Urinary bladder (tissue), 4 donors: Measurements from ENCODE around the gene ASPHD1. TPM values are rescaled to one million over a fixed set of nuclear protein-coding genes. Genes with fewer than 3 reads are reported as not detected.

Experiments used
- DNase-seq: peaks from one replicate; pipeline ENCODE4 v3.0.0-alpha.2; 2015; ENCODE audit errors: extremely low spot score
- H3K27ac ChIP-seq: one replicate; pipeline ENCODE4 v1.5.1; 2013; ENCODE audit warnings: low read depth, mild to moderate bottlenecking, moderate library complexity
- H3K36me3 ChIP-seq: one replicate; pipeline ENCODE4 v1.6.1; 2013; ENCODE audit warnings: mild to moderate bottlenecking, moderate library complexity; ENCODE audit not compliant: insufficient read depth
- H3K4me1 ChIP-seq: one replicate; pipeline ENCODE4 v1.6.1; 2013; ENCODE audit warnings: mild to moderate bottlenecking, moderate library complexity; ENCODE audit not compliant: insufficient read depth
- H3K4me3 ChIP-seq: one replicate; pipeline ENCODE4 v1.5.1; 2013; ENCODE audit warnings: low read depth, low read length
- WGBS: extraction: QIAGEN DNeasy Blood & Tissue Kit; methylation state at CpG from one replicate; pipeline ENCODE4 v1.1.7; 2013; 5-methylcytosine and 5-hydroxymethylcytosine counted together
- polyA plus RNA-seq: library from polyadenylated mRNA; stranded (reverse); fragments of 200-250 nt; gene quantifications from one replicate; pipeline ENCODE4 v1.2.3, GENCODE V29; 2013
- total RNA-seq: library from RNA; depleted of rRNA; stranded (reverse); fragments of >200 nt; gene quantifications from one replicate; pipeline ENCODE4 v1.2.3, GENCODE V29; 2014
- donor health status: healthy with polysubstance abuse.
- donor health status: healthy.

Gene ASPHD1, protein sequence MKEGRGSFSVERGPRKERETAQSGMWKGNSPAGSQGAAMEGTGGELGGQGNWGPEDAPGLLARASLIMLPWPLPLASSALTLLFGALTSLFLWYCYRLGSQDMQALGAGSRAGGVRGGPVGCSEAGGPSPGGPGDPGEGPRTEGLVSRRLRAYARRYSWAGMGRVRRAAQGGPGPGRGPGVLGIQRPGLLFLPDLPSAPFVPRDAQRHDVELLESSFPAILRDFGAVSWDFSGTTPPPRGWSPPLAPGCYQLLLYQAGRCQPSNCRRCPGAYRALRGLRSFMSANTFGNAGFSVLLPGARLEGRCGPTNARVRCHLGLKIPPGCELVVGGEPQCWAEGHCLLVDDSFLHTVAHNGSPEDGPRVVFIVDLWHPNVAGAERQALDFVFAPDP
- 0.16 TPM for total RNA-seq
- polyA plus RNA-seq: 1.1 TPM

DNA sequence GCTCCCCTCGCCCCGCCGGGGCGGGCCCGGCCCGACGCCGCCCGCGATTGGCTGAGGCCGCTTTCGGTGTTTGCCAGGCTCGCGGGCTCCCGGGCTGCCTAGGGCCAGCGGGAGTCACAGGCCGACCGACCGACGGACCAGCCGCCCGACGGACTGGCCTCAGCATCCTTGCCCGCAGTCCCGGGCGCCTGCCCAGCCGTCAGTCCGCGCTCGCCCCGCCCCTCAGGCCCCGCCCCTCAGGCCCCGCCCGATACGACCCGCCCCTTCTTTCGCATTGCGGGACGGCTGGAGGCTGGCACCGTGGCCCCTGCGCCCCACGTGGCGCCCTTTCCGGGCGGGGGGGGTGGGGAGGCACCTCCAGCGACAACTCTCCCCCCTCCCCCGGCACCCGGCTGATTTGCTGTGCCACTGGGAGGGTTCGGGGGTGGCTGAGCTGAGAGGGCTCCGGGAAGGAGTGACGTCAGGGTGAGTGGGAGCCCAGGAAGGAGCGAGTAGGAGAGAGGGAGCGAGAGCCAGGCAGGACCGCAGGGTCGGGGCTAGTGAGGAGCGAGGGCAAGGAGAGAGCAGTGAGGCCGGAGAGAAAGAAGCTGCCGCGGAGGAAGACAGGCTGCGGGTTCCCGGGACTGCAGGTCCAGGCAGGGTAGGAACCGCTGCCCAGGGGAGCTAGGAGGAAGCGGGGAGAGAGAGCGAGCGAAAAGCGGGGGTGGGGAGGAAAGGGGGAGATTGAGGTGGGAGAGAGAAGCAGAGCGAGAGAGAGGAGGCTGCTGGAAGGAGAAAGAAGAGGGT, at the start of gene ASPHD1:
TSS of gene ASPHD1 (plus strand) at position 387 of the 786 bp plus-strand sequence. CDS start 484 bp downstream, outside the sequence.
- Histone ChIP-seq H3K4me3 (peak within 1 kb of the TSS; percentile 55), H3K27ac (no peak within 1 kb of the TSS), H3K4me1 (no peaks in the 10 kb centered on the region), H3K36me3 (no peaks in the 10 kb centered on the region)
- no peak for DNase-seq
- 1% methylated on average over 67 of the region's 67 CpGs for WGBS

DNA sequence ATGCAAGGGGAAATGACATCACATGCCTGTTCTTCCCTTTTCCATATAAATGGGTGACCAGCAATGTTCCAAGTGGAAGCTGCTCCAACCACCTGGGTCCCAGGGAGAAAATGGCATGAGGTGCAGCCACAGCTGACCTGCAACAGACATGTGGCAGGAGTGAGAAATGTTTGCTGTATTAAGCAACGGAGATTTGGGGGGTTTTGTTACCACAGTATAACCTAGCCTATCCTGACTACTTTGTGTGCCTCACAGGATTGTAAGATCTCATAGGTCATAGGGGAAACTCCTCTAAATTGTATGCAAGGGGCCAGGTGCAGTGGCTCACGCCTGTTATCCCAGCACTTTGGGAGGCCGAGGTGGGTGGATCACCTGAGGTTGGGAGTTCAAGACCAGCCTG, 49.3 kb upstream of the ASPHD1 start:
- H3K4me3 ChIP-seq: no peak overlapping the region
- WGBS: 92% methylated on average over 3 of the region's 3 CpGs
- H3K36me3 ChIP-seq: peaks cover 6% of the 10 kb centered on the region
- no peak overlapping the region for H3K27ac ChIP-seq
- DNase-seq: no peak
- no peaks in the 10 kb centered on the region for H3K4me1 ChIP-seq

DNA sequence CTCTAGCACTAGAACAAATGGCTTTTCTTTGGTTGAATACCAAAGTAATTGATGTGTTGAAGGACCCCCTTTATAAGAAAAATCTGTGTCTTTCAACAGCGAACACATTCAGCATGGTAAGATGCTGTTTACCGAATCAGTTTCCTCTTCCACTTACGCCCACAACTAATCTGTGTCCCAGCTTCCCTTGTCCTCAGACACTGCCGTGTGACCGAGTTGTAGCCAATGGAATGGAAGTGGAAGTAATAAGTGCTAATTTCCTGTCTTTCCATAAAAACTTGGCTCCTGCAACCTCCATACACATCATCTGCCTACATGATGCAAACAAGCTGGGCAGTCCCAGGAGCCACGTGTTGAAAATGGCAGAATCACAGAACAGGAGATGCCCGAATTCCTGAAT, 47.6 kb upstream of the ASPHD1 start:
- 38% methylated on average over 7 of the region's 7 CpGs for whole genome bisulfite sequencing
- DNase-seq: no peak
- H3K4me3 ChIP-seq: no peak overlapping the region
- no peak overlapping the region for H3K27ac ChIP-seq
- H3K4me1 ChIP-seq: no peaks in the 10 kb centered on the region
- peaks cover under 1% of the 10 kb centered on the region for H3K36me3 ChIP-seq

DNA sequence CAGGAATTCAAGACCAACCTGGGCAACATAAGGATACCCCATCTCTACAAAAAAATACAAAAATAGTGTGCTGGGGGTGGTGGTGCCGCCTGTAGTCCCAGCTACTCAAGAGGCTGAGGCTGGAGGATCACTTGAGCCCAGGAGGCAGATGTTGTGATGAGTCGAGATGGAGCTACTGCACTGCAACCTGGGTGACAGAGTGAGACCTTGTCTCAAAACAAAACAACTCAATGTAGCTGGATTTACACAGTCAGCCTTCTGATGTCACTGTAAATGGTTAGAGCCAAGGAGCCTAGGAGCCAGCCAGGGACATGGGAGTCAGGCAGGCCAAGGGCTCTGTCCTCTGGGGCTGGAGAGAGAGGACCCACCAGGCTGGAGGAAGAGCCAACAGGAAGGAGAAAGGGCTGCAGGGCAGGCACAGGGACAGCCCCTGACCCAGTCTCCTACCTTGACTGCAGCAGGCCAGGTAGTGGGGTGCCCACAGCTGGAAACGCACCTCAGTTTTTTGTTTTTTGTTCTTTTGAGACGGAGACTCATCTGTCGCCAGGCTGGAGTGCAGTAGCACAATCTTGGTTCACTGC, 45.7 kb upstream of the ASPHD1 start:
- DNase-seq: no peak
- 92% methylated on average over 5 of the region's 5 CpGs for WGBS
- no peak overlapping the region for H3K4me3 ChIP-seq

DNA sequence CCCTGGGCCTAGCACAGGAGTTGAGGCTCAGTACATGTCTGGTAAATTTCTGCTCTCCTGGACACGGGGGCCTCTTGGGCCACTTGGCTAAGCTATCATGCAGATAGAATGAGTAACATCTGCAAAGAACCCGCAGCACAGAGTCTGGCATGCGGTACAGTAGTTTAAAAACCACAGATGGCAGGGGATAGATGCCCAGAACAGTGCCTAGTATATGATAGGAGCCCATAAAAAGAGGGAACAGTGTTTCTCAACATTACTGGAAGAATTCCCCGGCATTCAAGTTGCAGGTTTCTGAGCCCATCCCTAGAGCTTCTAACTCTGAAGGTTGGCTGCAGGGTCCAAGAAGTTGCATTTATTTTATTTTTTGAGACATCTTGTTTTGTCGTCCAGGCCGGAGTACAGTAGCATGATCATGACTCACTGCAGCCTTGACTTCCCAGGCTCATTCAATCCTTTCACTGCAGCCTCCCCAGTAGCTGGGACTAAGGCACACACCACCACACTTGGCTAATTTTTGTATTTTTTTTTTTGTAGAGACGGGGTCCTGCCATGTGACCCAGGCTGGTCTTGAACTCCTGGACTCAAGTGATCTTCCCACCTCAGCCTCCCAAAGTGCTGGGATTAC, 43.0 kb upstream of the ASPHD1 start:
- peaks cover 3% of the 10 kb centered on the region for H3K4me1 ChIP-seq
- H3K4me3 ChIP-seq: no peak overlapping the region
- H3K27ac ChIP-seq: no peak overlapping the region
- no peak for DNase-seq
- WGBS: 65% methylated on average over 7 of the region's 7 CpGs
- peaks cover 3% of the 10 kb centered on the region for H3K36me3 ChIP-seq

More for the DNA sequence above, 45.7 kb upstream of the ASPHD1 start:
- H3K36me3 ChIP-seq: peaks cover 3% of the 10 kb centered on the region
- H3K27ac ChIP-seq: no peak overlapping the region
- H3K4me1 ChIP-seq: no peaks in the 10 kb centered on the region

DNA sequence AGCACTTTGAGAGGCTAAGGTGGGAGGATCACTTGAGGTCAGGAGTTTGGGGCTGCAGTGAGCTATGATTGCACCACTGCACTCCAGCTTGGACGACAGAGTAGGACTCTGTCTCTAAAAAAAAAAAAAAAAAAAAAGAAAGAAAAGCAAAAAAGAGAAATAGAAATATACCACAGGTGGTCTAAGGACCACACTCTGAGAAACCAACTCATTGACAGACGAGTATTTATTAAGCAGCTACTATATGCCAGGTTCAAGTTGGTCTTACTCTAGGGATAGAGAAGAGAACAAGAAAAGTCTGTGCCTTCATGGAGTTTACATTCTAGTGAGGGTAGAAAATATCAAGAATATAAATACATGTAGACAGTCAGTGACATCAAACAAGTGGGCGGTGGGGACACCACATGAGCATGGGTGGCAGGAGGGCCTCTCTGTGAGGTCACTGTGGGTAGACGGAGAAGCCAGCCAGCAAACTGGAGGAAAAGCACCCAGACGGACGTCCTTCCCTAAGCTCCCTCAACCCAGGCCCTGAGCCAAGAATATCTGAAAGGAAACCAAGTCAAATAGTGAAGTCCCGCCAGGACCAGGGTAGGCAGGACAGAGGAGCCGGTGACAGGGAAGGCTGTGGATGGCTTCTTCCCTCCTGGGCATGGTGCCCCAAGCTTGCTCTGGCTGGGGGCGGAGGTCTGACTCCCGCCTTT, 42.0 kb upstream of the ASPHD1 start:
- 75% methylated on average over 10 of the region's 10 CpGs for WGBS
- no peak overlapping the region for H3K4me3 ChIP-seq
- peaks cover 3% of the 10 kb centered on the region for H3K4me1 ChIP-seq
- no peak for DNase-seq
- H3K36me3 ChIP-seq: peaks cover 3% of the 10 kb centered on the region
- H3K27ac ChIP-seq: no peak overlapping the region

DNA sequence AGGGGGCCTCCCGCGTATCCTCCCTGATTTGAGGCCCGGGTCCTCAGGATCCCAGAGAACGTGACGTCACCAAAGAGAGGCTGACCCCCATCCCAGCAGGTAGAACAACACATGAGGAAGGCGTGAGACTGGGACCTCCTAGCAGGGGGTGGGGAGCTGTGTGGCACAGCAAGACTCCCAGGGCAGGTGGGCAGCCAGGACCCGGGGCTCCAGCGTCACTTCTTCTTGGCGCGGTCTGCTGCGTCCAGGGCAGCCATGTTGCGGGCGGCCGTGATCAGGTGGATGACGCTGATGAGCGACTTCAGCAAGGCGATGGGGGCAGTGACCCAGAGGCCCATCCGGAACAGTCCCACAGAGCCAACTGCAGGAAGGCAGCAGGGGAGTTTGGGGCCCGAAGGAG, 41.3 kb upstream of the ASPHD1 start:
- peaks cover 3% of the 10 kb centered on the region for H3K4me1 ChIP-seq
- WGBS: 92% methylated on average over 19 of the region's 19 CpGs
- no peak overlapping the region for H3K27ac ChIP-seq

DNA sequence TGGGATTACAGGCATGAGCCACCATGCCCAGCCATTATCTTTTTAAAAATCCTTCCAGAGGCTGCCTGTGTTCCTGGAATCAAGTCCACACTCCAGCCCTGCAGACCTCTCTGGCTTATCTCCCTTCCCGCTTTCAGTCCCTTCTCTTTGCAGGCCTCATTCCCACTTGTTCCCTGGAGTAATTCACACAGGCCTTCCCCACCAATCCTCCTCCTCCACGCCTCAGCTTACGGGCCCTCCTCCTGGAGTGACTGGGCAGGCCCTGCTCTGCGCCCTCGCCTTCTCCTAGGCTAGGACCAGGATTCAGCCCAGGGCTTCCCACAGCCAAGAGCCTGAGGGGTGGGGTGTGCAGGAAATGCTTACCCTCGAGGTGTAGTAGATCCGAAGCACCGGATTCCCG, 40.1 kb upstream of the ASPHD1 start:
- H3K4me3 ChIP-seq: no peak overlapping the region
- peaks cover 3% of the 10 kb centered on the region for H3K36me3 ChIP-seq
- 88% methylated on average over 9 of the region's 9 CpGs for WGBS
- H3K27ac ChIP-seq: no peak overlapping the region
- peaks cover 3% of the 10 kb centered on the region for H3K4me1 ChIP-seq
- DNase-seq: no peak

More for the DNA sequence above, 41.3 kb upstream of the ASPHD1 start:
- Histone ChIP-seq H3K4me3 (no peak overlapping the region), H3K36me3 (peaks cover 3% of the 10 kb centered on the region)
- no peak for DNase-seq

DNA sequence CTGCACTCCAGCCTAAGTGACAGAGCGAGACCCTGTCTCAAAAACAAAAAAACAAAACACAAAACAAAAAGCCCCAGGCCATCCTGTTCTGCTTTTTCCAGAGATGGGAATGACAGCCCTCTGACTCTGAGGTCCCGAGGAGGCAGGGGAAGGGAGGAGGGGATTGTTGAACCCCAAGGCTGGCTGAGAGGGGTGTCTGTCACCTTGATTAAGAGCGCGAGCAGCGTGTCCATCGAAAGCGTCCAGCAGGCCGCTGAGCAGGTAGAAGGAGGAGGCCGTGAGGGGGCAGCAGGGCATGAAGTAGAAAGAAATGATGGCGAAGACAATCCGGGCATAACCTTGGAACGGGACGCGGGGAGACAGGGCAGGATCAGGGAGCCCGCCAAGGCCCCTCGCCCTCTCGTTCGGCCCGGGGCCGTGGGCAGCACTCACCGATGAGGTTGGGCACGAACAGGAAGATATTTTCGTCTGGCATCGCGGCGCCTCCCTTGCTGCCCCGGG, 37.9 kb upstream of the ASPHD1 start:
- peak overlapping the region; percentile 99 for H3K4me3 ChIP-seq
- peaks cover 3% of the 10 kb centered on the region for H3K4me1 ChIP-seq
- WGBS: 1% methylated on average over 27 of the region's 27 CpGs
- DNase-seq: no peak
- peaks cover 3% of the 10 kb centered on the region for H3K36me3 ChIP-seq
- peak overlapping the region; percentile 69 for H3K27ac ChIP-seq

DNA sequence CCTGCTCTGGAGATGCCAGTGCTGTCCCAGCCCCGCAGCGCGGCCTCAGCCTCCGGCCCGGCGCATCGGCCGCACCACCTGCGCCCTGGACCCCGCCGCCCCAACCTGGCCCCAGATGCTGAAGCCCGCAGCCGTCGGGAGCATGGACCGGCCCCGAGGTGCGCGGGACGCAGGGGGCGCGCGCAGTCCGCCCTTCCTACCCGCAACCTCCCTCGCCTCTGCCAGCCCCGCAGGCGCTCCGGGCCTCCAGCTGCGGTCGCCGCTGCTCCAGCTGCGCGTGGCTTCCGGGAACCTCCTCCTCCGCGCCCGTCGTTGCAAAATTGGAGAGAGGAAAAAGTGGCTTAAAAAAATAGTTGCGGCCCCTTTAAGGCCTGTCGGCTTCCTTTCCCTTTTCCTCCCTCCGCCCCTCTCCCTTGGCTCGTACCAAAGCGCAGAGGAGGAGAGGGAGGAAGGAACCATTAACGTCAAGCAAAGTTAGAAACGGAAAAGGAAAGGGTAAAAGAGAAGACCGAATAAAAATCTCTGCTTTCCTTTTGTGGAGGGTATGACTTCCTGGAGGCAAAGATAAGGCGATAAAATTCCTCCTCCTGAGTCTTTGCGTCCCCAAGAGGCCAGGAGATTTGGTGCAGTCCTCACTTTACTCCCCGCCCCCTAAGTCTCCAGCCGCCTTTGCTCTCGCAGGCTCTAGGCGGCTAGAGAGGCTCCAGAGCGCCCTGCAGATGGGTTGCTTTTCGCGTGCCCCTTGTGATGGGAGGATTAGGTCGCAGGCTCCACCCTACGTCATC, 37.2 kb upstream of the ASPHD1 start, which contains the start of gene CDIPT:
TSS of gene CDIPT (minus strand) at position 343 of the 785 bp plus-strand sequence. CDS start 369 bp downstream, outside the sequence.
- WGBS: under 1% methylated on average over 57 of the region's 57 CpGs
- H3K36me3 ChIP-seq: peaks cover 3% of the 10 kb centered on the region

DNA sequence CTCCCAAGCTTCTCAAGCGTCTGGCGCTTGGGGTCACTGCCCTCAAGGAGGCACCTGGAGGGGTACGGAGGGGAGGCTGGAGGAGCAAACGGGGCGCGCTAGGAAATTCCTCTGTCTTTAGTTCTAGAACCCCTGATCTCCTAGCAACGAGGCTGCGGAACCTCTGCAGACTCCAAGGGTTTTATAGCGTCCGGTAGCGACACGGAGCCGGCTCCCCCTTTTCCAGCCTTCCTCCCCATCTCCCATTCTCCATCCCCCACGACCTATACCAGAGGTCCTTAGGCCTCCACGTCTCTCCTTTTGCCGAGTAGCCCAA, 36.7 kb upstream of the ASPHD1 start:
- Histone ChIP-seq H3K36me3 (no peaks in the 10 kb centered on the region), H3K27ac (no peak overlapping the region), H3K4me1 (peaks cover 3% of the 10 kb centered on the region), H3K4me3 (no peak overlapping the region)
- DNase-seq: no peak
- 23% methylated on average over 16 of the region's 16 CpGs for WGBS

More for the DNA sequence above, 37.2 kb upstream of the ASPHD1 start, which contains the start of gene CDIPT:
- Histone ChIP-seq H3K4me3 (peak within 1 kb of the TSS; percentile 99), H3K27ac (peak within 1 kb of the TSS; percentile 69), H3K4me1 (peaks cover 3% of the 10 kb centered on the region)
- peak; percentile 94 for DNase-seq

DNA sequence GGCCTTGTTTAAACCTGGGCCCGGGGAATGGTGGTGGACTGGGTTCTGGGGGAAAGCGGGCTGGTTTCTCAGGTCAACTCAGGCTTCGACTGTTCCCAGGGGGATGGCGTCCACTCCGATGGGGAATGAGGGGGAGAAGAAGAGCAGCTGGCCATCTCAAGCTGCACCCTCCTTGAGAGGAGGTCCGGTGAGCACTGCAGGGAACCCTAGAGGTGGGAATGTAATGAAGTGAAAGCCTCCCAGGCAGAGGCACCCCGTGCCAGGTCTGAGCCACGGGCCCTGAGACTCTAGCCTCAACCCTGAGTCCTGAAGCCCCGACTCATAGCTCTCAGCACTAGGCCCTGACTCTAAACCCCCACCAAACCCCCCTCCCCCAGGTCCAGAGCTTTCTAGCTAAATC, 36.1 kb upstream of the ASPHD1 start:
- 80% methylated on average over 9 of the region's 9 CpGs for WGBS
- DNase-seq: no peak
- H3K36me3 ChIP-seq: no peaks in the 10 kb centered on the region
- no peak overlapping the region for H3K4me3 ChIP-seq
- no peak overlapping the region for H3K27ac ChIP-seq
- peaks cover 3% of the 10 kb centered on the region for H3K4me1 ChIP-seq
